NCI-H2227 treated with DMSO at 0.1 percent for 48 hours (cell line): ENCODE measurements around the gene UPF2.
"Not testable (repeated sequence)": the region's sequence is repeated elsewhere in the genome, so short reads cannot be mapped to it uniquely, and the experiment has no call there.

Experiments used
- DNase-seq: peaks from one replicate; lab custom pipeline; 2025; lab: John Stamatoyannopoulos, UW

UPF2 gene

GRCh38 chr10:12042409-12042796 lies 206 bp downstream of the UPF2 start:
- DNase-seq, result no peak

- no peak for DNase-seq
Observed at GRCh38 chr10:12041766-12042408, 722 bp downstream of the UPF2 start.

DNA sequence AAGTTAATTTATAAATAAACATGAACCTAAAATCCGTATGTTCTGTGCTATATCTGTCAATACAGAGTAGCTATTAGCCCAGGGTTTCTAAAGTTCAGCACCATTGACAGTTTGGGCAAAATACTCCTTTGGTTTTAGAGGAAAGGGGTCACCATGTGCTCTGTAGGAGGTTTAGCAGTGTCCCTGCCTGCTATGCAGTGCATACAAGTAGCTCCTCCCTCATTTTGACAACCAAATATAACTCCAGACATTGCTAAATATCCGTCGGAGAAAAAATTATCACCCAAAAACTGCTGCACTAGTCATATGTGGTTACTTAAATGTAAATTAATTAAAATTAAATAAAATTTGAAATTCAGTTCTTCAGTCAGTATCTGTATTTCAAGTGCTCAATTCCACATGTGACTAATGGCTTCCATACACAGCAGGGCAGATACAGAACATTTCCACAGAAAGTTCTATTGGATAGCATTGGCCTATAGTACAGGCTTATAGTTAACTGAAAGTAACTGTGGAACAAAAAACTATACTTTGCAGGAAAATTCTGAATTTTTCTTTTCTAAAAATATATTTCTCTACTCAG lies 6.4 kb downstream of the UPF2 start:
- no peak for DNase-seq

DNA sequence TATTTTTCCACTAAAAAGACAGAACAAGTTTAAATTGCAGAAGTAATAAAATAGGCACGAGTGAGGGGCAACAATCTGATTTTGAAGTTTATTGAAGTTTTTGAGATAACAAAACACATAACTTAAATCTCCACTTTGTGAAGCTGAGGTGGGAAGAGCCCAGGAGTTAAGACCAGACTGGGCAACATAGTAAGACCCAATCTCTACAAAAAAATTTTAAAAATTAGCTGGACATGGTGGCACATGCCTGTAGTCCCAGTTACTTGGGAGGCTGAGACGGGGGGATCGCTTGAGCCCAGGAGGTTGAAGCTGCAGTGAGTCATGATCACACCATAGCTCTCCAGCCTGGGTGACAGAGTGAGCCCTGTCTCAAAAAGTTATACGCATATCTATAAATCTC lies 11.2 kb downstream of the UPF2 start:
- DNase-seq, result no peak

DNA sequence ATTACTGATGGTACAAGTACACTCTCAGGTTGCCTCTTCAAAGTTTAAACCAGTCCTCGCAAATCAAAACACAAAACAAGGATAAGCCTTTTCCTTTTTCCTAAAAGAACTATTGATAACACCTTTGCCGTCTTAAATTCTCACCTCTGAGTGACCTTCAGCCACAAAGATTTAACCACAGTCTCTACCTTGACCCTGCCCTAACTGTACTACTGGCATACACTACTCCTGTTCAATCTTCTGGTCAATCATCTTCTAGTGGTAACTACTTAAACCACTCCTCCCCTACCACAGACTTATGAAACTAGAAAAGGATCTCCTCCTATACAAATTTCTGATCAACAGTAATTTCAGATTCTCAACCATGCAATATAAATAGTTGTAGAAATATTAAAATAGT lies 15.1 kb downstream of the UPF2 start:
- DNase-seq, result no peak

GRCh38 chr10:12025591-12025990 lies 17.0 kb downstream of the UPF2 start:
- no peak for DNase-seq

GRCh38 chr10:12022580-12023257 lies 19.9 kb downstream of the UPF2 start:
- no peak for DNase-seq

DNA sequence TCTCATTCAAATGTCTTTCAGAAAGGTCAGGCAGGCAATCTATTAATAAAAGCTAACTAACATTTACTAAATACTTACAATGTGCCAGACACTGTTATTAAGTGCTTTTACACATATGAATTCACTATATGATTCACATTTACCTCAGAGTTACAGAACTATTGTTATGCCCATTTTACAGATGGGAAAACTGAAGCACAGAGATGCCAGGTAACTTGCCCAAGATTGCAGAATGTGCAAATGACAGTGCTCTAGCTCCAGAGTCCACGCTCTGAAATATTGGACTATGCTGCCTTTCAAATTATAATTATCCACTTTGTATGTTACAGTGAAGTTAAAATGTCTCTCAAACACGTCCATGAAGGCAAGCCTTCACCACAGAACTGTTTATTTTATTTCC lies 22.0 kb downstream of the UPF2 start:
- DNase-seq, result no peak

GRCh38 chr10:12019283-12019971 lies 23.2 kb downstream of the UPF2 start:
- no peak for DNase-seq

- no peak for DNase-seq
Observed at GRCh38 chr10:12018438-12019282, 23.9 kb downstream of the UPF2 start.

GRCh38 chr10:12013926-12014325 lies 28.7 kb downstream of the UPF2 start:
- no peak for DNase-seq

- DNase-seq, result not testable (repeated sequence)
Observed at GRCh38 chr10:12013391-12013790, 29.2 kb downstream of the UPF2 start.

GRCh38 chr10:12010353-12010752 lies 32.3 kb downstream of the UPF2 start:
- no peak for DNase-seq

- not testable (repeated sequence) for DNase-seq
Observed at GRCh38 chr10:12008842-12009241, 33.8 kb downstream of the UPF2 start.

GRCh38 chr10:12006671-12007070 lies 35.9 kb downstream of the UPF2 start:
- DNase-seq, result no peak

GRCh38 chr10:11993834-11994468 lies 48.7 kb downstream of the UPF2 start:
- DNase-seq, result no peak

DNA sequence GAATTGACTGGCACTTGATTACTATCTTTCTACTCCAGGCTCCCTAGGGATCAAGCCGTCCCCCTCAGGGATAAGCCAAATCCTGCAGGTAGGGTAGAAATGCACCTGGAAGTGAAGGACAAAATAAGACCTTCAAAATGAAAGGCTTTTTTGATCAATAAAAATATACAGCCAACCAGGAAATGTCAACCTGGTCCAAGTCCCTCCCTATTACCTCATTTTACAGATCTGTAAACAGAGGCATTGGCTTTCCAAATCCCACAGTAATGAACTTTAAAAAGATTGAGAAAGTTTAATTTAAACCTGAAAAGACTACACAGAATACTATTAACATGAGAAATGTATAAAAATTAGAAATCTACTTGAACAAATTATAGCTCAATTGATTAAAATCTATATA lies 53.7 kb downstream of the UPF2 start:
- DNase-seq, result no peak

DNA sequence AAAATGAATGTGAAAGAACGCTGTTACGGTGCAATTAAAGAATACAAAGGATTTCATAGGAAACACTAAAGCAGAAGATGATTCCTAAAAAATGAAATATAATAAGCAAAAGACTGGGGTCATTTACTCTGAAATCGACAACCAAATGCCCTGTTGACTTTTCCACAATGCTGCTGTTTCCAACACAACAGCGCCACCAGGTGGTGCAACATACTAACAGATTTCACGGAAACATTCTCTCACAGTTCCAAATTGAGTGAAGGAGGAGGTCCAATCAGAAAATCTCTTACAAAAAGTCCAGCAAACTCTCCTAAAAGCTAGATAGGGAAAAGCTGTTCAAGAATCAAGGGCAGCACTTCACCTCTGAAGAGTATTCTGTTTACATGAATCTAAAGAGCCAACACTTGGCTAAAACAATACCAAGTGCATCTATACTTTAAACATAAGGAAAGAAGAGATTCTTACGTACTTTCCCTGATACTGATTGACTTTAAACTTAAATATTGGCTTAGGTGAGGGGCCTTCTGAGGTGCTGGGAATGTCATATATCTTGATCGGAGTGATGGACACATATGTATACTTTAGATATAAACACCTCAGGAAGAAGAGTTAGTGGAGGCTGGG lies 55.9 kb downstream of the UPF2 start:
- DNase-seq, result peak; percentile 51

DNA sequence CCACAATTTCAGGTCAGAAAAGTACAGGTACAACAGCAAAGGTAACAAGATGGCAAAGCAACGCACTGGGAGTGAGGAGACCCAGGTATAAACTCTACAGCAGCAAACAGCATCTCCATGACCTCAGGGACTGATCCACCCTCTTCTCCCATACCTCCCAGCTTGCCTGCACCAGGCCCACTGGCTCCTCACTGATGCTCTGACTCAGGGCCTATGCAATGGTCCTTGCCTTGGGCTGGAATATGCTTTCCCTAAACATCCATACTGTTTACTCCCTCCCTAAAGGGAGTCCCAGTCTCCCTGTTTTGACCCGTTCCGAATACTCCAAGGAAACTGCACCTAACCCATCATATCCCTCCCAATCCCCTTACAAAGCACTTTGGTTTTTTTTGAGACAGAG lies 60.4 kb downstream of the UPF2 start:
- no peak for DNase-seq

GRCh38 chr10:11975795-11976194 lies 66.8 kb downstream of the UPF2 start:
- no peak for DNase-seq

DNA sequence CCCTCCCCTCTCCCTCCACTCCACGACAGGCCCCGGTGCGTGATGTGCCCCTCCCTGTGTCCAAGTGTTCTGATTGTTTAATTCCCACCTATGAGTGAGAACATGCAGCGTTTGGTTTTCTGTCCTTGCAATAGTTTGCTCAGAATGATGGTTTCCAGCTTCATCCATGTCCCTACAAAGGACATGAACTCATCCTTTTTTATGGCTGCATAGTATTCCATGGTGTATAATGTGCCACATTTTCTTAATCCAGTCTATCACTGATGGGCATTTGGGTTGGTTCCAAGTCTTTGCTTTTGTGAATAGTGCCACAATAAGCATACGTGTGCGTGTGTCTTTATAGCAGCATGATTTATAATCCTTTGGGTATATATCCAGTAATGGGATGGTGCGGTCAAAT lies 70.1 kb downstream of the UPF2 start:
- not testable (repeated sequence) for DNase-seq
